Neural cell (in vitro differentiated cells): Measurements from ENCODE around the gene MPC2. TPM values are rescaled to one million over a fixed set of nuclear protein-coding genes. Genes with fewer than 3 reads are reported as not detected.

Experiments used
- H2AFZ ChIP-seq: fragments of 200-600, 300-800 bp; sonication (generic), shearing (Covaris generic); 2 replicates; pipeline ENCODE4 v1.6.0; 2014; ENCODE audit warnings: low read depth, mild to moderate bottlenecking, antibody characterized with exemption, low read length, moderate library complexity
- H3F3A ChIP-seq: fragments of 200-600 bp; shearing (Covaris generic); 2 replicates; pipeline ENCODE4 v1.6.1; 2016; ENCODE audit warnings: mild to moderate bottlenecking, moderate library complexity, mixed read lengths, antibody characterized with exemption, low read length; ENCODE audit not compliant: insufficient read depth, poor library complexity, severe bottlenecking
- H3K27ac ChIP-seq: fragments of 200-600, 300-800 bp; sonication (generic), shearing (Covaris generic); 2 replicates; pipeline ENCODE4 v1.5.1; 2014; ENCODE audit warnings: mild to moderate bottlenecking, low read length, moderate library complexity
- H3K27me3 ChIP-seq: fragments of 300-800, 200-600 bp; sonication (generic), shearing (Covaris generic); 2 replicates; pipeline ENCODE4 v1.6.0; 2014; ENCODE audit warnings: mild to moderate bottlenecking, low read depth, low read length, moderate library complexity; ENCODE audit not compliant: insufficient read depth
- H3K36me3 ChIP-seq: fragments of 300-800, 200-600 bp; sonication (generic), shearing (Covaris generic); 2 replicates; pipeline ENCODE4 v1.5.1; 2014; ENCODE audit warnings: mild to moderate bottlenecking, antibody characterized with exemption, low read length, moderate library complexity; ENCODE audit not compliant: insufficient read depth
- H3K4me2 ChIP-seq: fragments of 300-800, 200-600 bp; sonication (generic), shearing (Covaris generic); 2 replicates; pipeline ENCODE4 v1.6.0; 2014; ENCODE audit warnings: mild to moderate bottlenecking, low read length
- H3K4me3 ChIP-seq: fragments of 300-800, 200-600 bp; sonication (generic), shearing (Covaris generic); 2 replicates; pipeline ENCODE4 v1.5.1; 2014; ENCODE audit warnings: mild to moderate bottlenecking, low read length, moderate library complexity
- H3K79me2 ChIP-seq: fragments of 200-600 bp; shearing (Covaris generic); replicated peaks from 2 replicates; pipeline ENCODE4 v1.6.0; 2014; ENCODE audit warnings: mild to moderate bottlenecking, low read length, moderate library complexity; ENCODE audit not compliant: insufficient read depth
- H3K9ac ChIP-seq: fragments of 300-800, 200-600 bp; sonication (generic), shearing (Covaris generic); 2 replicates; pipeline ENCODE4 v1.6.1; 2016; ENCODE audit warnings: mild to moderate bottlenecking, low read length, mixed read lengths
- H3K9me2 ChIP-seq: fragments of 200-600 bp; shearing (Covaris generic); 2 replicates; pipeline ENCODE4 v1.6.1; 2016; ENCODE audit warnings: mild to moderate bottlenecking, low read length, mixed read lengths; ENCODE audit not compliant: insufficient read depth
- H3K9me3 ChIP-seq: fragments of 200-600, 300-800 bp; sonication (generic), shearing (Covaris generic); 2 replicates; pipeline ENCODE4 v1.6.1; 2016; ENCODE audit warnings: mild to moderate bottlenecking, mixed run types, low read length, moderate library complexity, mixed read lengths
- H4K20me1 ChIP-seq: fragments of 200-600 bp; shearing (Covaris generic); 2 replicates; pipeline ENCODE4 v1.6.1; 2016; ENCODE audit warnings: mild to moderate bottlenecking, mixed run types; ENCODE audit not compliant: insufficient read depth
- EP300 ChIP-seq: fragments of 450-650 bp; conservative IDR thresholded peaks from 2 replicates; pipeline ENCODE4 v1.6.1; 2014; ENCODE audit warnings: antibody characterized with exemption, mild to moderate bottlenecking, moderate library complexity; ENCODE audit not compliant: poor library complexity, severe bottlenecking
- EZH2 ChIP-seq: fragments of 200-600, 300-800 bp; shearing (Covaris generic), sonication (generic); IDR thresholded peaks from 2 replicates; pipeline ENCODE4 v1.6.1; 2014; ENCODE audit warnings: antibody characterized with exemption, low read length, borderline replicate concordance, mild to moderate bottlenecking; ENCODE audit not compliant: insufficient read depth, poor library complexity, severe bottlenecking
- MXI1 ChIP-seq: fragments of 450-650 bp; conservative IDR thresholded peaks from 2 replicates; pipeline ENCODE4 v1.6.1; 2014; ENCODE audit warnings: antibody characterized with exemption, mild to moderate bottlenecking; ENCODE audit not compliant: poor library complexity, severe bottlenecking
- POLR2AphosphoS5 ChIP-seq: IDR thresholded peaks from 2 replicates; pipeline ENCODE4 v1.6.1; 2012
- RAD21 ChIP-seq: fragments of 450-650 bp; conservative IDR thresholded peaks from 2 replicates; pipeline ENCODE4 v1.6.1; 2014; ENCODE audit warnings: antibody characterized with exemption, mild to moderate bottlenecking, moderate library complexity
- SMC3 ChIP-seq: fragments of 450-650 bp; conservative IDR thresholded peaks from 2 replicates; pipeline ENCODE4 v1.6.1; 2014; ENCODE audit warnings: antibody characterized with exemption, mild to moderate bottlenecking, moderate library complexity; ENCODE audit not compliant: poor library complexity
- TAF1 ChIP-seq: IDR thresholded peaks from 2 replicates; pipeline ENCODE4 v1.6.1; 2012; ENCODE audit warnings: low read depth
- polyA plus RNA-seq: library from polyadenylated mRNA; depleted of rRNA; stranded (reverse); fragments of >200 nt; gene quantifications from 2 replicates; pipeline ENCODE4 v1.2.3, GENCODE V29; 2014
- TF ChIP-seq, protein P1 (sequence below): IDR thresholded peaks from 2 replicates; pipeline ENCODE4 v1.6.1; 2012; ENCODE audit warnings: borderline replicate concordance
- TF ChIP-seq, protein P2 (sequence below): fragments of 450-650 bp; IDR thresholded peaks from 2 replicates; pipeline ENCODE4 v1.5.1; 2014; ENCODE audit warnings: antibody characterized with exemption, mild to moderate bottlenecking, moderate library complexity; ENCODE audit not compliant: poor library complexity, severe bottlenecking

Gene MPC2
- polyA plus RNA-seq, 1 donor from 2014 or later: 104 TPM

DNA sequence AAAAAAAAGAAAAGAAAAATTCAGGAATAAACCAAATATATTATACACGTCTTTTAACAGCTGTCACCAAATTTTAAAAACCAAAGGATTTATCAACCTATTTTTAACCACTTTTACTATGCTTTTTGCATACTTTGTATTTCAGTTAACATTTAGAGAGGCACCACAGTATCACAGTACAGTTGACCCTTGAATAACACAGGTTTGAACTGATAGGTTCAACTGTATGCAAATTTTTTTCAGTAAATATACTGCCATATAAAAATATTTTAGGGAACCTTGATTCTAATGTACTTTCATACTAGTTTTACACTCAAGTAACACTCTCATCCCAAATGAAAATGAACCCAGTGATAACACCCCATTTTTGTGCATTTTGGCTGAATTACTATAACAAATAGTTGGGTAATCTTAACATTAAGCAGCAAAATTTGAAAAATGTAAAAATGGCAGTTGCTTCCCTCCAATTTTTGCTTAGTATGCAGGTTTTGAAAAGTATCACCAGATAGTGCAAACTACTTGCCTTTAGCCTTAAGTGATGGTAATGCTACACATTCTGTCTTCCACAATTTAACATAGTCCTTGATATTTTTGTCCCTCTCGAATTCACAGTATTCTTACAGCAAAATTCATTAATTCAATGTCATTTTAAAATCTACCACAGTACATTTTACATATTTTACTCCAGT, 12.2 kb downstream of the MPC2 start:
- H3K36me3 ChIP-seq: peaks cover 7% of the 10 kb centered on the region

DNA sequence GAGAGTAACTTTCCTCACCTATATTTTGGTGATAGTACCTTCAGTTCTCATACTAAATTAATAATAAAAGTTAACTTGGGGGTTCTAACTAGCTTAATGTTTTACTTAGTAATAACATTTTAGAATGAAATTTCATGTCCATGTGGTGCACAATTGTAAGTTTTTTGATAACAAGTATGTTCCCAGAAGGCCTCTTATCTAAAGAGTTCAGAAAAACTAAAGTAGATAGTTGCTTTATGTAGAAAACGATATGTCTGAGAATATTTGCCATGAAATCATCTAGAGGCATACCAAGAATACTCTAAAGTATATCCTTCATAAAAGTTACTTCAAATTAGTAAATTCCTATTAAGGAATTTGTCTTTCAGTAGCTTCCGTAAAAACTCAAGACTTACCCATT, 12.8 kb downstream of the MPC2 start:
- H3K27me3 ChIP-seq: no peaks in the 10 kb centered on the region
- H2AFZ ChIP-seq: no peak overlapping the region
- TF ChIP-seq, protein P1, sequence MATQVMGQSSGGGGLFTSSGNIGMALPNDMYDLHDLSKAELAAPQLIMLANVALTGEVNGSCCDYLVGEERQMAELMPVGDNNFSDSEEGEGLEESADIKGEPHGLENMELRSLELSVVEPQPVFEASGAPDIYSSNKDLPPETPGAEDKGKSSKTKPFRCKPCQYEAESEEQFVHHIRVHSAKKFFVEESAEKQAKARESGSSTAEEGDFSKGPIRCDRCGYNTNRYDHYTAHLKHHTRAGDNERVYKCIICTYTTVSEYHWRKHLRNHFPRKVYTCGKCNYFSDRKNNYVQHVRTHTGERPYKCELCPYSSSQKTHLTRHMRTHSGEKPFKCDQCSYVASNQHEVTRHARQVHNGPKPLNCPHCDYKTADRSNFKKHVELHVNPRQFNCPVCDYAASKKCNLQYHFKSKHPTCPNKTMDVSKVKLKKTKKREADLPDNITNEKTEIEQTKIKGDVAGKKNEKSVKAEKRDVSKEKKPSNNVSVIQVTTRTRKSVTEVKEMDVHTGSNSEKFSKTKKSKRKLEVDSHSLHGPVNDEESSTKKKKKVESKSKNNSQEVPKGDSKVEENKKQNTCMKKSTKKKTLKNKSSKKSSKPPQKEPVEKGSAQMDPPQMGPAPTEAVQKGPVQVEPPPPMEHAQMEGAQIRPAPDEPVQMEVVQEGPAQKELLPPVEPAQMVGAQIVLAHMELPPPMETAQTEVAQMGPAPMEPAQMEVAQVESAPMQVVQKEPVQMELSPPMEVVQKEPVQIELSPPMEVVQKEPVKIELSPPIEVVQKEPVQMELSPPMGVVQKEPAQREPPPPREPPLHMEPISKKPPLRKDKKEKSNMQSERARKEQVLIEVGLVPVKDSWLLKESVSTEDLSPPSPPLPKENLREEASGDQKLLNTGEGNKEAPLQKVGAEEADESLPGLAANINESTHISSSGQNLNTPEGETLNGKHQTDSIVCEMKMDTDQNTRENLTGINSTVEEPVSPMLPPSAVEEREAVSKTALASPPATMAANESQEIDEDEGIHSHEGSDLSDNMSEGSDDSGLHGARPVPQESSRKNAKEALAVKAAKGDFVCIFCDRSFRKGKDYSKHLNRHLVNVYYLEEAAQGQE: no peak
- TF ChIP-seq SMC3 (no peak), TAF1 (no peak), EZH2 (no peak)
- TF ChIP-seq, protein P2, sequence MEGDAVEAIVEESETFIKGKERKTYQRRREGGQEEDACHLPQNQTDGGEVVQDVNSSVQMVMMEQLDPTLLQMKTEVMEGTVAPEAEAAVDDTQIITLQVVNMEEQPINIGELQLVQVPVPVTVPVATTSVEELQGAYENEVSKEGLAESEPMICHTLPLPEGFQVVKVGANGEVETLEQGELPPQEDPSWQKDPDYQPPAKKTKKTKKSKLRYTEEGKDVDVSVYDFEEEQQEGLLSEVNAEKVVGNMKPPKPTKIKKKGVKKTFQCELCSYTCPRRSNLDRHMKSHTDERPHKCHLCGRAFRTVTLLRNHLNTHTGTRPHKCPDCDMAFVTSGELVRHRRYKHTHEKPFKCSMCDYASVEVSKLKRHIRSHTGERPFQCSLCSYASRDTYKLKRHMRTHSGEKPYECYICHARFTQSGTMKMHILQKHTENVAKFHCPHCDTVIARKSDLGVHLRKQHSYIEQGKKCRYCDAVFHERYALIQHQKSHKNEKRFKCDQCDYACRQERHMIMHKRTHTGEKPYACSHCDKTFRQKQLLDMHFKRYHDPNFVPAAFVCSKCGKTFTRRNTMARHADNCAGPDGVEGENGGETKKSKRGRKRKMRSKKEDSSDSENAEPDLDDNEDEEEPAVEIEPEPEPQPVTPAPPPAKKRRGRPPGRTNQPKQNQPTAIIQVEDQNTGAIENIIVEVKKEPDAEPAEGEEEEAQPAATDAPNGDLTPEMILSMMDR: no peak
- peaks cover 13% of the 10 kb centered on the region for H3K79me2 ChIP-seq
- H3K27ac ChIP-seq: no peak overlapping the region
- H3K4me2 ChIP-seq: no peak overlapping the region
- H3K4me3 ChIP-seq: no peak overlapping the region
- no peaks in the 10 kb centered on the region for H3K9me3 ChIP-seq
- no peaks in the 10 kb centered on the region for H3K9me2 ChIP-seq
- H3K36me3 ChIP-seq: peaks cover 7% of the 10 kb centered on the region
- no peaks in the 10 kb centered on the region for H3F3A ChIP-seq
- H4K20me1 ChIP-seq: no peaks in the 10 kb centered on the region
- H3K9ac ChIP-seq: no peak overlapping the region

More for the DNA sequence above, 12.2 kb downstream of the MPC2 start:
- no peak overlapping the region for H3K4me2 ChIP-seq
- no peaks in the 10 kb centered on the region for H3K27me3 ChIP-seq
- no peaks in the 10 kb centered on the region for H4K20me1 ChIP-seq
- no peaks in the 10 kb centered on the region for H3K9me3 ChIP-seq
- H3K9ac ChIP-seq: no peak overlapping the region
- H3K9me2 ChIP-seq: no peaks in the 10 kb centered on the region
- peaks cover 16% of the 10 kb centered on the region for H3K79me2 ChIP-seq
- TF ChIP-seq, protein P1: no peak
- no peak for TF ChIP-seq POLR2AphosphoS5
- TF ChIP-seq MXI1: no peak
- TF ChIP-seq, protein P2: no peak
- TF ChIP-seq SMC3: no peak
- no peak for TF ChIP-seq EP300
- no peak for TF ChIP-seq RAD21
- no peak for TF ChIP-seq EZH2
- TF ChIP-seq TAF1: no peak
- H3F3A ChIP-seq: no peaks in the 10 kb centered on the region
- H3K4me3 ChIP-seq: no peak overlapping the region
- H2AFZ ChIP-seq: no peak overlapping the region
- H3K27ac ChIP-seq: no peak overlapping the region
